Inflammatory macrophage (primary cell): Measurements from ENCODE around the gene VANGL1.

Source experiments
- DNase-seq, 2 donors: peaks; one replicate each; pipeline ENCODE4 v3.0.0-alpha.2; 2020 to 2022

VANGL1 gene

DNA sequence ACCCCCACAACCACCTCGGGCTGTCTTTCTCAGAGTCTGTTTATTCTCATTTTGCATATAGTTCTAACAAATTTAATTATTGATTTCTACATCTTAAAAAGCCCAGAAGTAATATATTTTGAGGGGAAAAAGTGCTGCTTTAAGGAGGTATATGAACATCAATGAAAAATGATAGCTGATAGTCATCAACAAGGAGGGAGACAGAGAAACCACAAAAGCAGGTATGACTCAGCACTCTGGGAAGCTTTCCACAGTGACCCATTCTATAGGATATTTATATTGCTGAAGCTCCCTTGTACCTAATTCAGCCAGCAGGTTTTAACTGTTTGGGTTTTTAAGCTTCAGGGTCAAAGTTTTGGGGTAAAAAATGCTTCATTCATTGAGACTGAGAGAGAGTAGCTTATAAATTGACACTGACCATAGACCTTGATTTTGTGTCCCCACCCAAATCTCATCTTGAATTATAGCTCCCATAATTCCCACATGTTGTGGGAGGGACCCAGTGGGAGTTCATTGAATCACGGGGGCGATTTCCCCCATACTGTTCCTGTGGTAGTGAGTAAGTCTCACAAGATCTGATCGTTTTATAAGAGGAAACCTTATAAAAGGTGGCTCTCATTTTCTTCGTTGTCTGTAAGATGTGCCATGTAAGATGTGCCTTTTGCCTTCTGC is 27.4 kb downstream of the VANGL1 start:
- no peak for DNase-seq

GRCh38 chr1:115669886-115670285 is 28.1 kb downstream of the VANGL1 start:
- no peak for DNase-seq

- DNase-seq = no peak
These were observed 28.9 kb downstream of the VANGL1 start for GRCh38 chr1:115670476-115671175.

GRCh38 chr1:115671176-115671934 is 29.6 kb downstream of the VANGL1 start:
- no peak for DNase-seq

DNA sequence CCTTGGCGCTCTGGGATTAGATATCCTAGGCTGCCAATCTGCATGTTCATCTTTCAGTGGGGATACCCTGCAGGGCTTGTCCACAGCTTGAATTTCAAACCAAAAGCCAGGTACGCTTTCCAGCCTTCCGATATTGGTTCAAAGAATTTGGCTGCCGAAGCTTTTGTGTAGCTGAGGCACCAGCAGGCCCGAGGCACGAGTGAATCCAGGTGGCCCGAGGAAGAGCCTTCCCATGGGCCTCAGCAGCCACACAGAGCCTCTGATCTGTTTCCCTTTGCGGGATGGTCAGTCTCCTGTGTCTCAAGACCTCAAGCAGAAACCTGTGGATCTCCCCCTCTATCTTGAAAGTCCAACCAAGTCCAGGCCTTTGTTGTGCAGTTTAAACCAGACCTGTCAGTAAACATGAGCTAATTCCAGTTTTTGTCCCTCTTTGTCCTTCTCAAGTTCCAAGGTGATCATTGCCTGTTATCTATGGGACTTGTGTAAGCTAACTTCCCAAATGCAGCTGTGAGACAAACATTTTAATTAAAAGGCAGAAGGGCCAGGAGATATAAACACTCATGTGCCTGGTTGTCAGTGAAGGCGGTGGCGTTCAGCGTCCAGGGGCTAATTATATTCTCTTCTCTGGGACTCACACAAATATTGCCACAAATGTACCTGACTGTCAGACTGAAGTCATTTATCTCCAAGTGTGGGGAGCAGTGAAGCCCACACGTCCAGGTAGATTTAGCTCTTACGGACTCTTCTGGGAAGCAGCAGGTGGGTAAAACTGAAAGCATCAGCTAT is 30.6 kb downstream of the VANGL1 start:
- no peak for DNase-seq

GRCh38 chr1:115676498-115677181 is 34.9 kb downstream of the VANGL1 start:
- no peak for DNase-seq

DNA sequence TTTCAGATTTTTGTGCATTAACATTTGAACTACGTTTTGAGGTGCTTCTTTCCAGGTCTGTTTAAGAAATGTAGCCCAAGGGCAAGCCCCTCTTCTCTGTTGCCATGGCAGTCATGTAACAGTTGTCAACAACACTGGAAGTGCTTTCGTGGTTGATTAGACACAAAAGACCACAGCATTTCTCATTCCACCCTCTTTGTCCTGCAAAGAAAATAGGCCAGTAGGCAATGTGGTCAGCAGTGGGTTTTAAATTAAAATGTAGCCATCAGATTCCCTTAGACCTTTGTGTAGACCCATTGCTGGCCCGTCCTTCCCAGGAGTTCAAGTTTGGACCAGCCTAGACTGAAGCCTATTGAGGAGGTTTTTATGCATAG is 35.4 kb downstream of the VANGL1 start:
- DNase-seq = no peak

- no peak for DNase-seq
These were observed 35.8 kb downstream of the VANGL1 start for GRCh38 chr1:115677565-115677964.

DNA sequence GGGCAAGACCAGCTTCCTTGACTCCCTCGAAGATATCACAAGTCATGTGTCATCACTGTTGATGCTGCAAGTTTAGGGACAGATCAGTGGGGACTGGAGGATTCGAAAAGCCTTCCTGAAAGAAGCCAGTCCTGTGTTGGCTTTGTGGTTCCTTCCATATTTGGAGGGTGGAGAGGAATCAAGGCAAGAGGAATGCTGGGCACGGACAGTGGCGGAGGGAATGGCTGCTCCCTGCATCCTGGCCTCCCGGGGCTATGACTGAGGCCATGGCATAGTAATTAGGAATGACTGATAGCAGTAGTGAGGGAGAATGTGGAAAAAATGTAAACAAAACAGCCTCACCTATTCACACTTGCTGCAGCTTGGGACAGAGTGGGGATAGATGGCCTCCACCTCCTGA is 36.4 kb downstream of the VANGL1 start:
- DNase-seq = no peak

DNA sequence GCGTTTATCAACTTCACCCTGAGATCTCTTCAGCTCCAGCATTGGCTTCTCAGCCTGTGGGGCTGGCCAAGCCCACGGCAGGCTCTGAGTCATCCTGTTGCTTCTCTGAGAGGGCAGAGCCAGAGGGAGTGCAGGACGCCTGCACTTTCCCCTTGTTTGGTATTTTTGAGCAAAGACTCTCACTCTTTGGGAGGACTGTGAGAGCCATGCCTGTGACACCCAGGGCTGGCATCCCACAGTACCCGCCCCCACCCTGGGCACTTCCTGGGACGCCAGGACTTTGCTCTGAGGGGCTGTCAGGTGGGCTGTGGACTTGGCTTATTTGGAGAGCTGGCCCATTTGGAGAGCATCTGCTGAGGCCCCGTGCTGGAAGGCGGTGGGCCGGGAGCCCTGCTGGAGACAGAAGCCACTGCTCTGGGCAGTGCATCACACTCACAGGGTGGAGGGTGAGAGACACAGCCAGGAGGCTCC is 37.4 kb downstream of the VANGL1 start:
- DNase-seq = no peak

GRCh38 chr1:115680730-115681111 is 39.0 kb downstream of the VANGL1 start:
- no peak for DNase-seq

- DNase-seq = no peak
These were observed 41.0 kb downstream of the VANGL1 start for GRCh38 chr1:115682792-115683191.

- DNase-seq = no peak
These were observed 43.4 kb downstream of the VANGL1 start for GRCh38 chr1:115685029-115685705.

DNA sequence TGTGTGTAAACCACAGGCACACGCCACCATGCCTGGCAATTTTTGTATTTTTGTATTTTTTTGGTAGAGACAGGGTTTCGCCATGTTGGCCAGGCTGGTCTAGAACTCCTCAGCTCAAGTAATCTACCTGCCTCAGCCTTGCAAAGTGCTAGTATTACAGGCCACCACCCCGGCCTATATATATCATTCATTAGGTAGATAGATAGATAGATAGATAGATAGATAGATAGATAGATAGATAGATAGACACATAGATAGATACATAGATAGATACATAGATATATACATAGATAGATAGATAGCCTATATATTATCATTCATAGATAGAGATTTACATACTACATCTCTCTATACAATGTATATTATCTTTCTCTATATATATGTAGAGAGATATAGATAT is 46.0 kb downstream of the VANGL1 start:
- no peak for DNase-seq

GRCh38 chr1:115690972-115691371 is 49.2 kb downstream of the VANGL1 start:
- no peak for DNase-seq

DNA sequence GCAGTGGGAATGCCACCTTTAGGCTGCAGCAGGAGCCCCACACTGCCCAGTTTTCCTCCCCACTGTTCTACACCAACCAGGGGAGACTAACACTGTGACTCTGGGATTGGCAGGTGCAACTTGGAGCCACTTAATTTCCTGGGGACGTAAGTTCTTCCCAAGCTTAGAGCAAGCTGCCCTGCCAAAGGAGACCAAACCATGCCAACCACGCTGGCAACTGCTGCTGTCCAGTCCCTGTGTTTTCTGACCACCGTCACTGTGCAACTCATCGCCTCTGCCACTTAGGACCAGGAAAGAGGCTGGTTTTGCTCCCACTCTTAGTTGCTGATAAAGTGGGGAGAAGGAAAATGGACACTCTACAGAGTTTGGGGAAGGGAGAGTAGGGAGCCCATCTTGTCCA is 50.5 kb downstream of the VANGL1 start:
- no peak for DNase-seq

DNA sequence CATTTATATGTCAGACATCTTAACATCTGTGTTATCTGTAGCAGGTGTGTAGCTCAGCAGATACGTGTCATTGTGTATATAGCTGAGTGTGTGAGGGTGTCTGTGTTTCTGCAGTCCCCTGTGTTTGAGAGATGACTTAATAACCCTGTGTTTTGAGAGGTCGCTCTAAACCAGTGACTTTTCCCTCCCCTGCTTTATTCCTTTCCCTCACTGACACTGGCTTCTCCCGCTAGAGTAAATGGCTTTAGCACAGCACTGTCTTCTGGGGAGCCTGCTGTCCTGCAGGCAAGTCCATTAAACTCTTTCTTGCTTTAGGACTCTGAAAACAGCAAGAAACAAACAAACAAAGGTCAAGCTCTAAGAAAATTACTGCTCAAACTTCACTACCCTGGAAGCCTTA is 53.0 kb downstream of the VANGL1 start:
- no peak for DNase-seq

DNA sequence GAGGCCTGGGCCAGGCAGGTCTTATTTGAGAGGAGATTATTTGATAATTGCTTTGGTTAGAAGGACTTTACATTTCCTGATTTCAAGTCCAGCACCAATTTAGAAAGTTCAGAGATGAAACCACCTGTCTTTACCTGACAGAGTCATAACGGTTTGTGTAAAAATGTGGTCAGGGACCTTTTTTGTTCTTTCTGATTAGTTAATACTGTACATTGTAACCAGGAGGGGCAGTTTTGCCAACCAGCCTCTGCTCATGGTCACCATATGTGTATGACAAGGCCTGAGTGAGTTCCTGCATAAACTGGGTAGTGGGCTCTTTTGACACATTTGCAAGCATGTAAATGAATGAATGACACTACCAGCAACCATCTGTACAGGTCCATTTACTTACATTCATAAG is 55.8 kb downstream of the VANGL1 start:
- no peak for DNase-seq

GRCh38 chr1:115701090-115701489 is 59.3 kb downstream of the VANGL1 start:
- DNase-seq = no peak

DNA sequence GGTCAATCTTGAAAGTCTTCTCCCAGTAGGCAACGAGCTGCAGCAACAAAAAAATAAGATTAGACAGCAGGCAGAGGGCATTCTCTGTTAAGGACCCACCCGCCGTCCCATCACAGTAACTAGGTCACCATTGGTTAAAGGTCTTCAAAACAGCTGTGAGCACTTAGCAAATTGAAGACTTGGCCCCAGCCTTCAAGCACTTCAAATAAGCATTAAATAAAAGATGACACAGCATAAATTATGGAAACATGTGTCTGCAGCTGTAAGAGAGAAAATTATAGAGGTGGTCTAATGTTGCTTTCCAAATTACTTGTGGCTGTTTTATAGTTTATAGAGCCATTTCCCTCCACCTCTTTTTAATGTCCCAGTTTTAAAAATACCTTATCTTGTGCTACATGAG is 61.2 kb downstream of the VANGL1 start:
- no peak for DNase-seq

DNA sequence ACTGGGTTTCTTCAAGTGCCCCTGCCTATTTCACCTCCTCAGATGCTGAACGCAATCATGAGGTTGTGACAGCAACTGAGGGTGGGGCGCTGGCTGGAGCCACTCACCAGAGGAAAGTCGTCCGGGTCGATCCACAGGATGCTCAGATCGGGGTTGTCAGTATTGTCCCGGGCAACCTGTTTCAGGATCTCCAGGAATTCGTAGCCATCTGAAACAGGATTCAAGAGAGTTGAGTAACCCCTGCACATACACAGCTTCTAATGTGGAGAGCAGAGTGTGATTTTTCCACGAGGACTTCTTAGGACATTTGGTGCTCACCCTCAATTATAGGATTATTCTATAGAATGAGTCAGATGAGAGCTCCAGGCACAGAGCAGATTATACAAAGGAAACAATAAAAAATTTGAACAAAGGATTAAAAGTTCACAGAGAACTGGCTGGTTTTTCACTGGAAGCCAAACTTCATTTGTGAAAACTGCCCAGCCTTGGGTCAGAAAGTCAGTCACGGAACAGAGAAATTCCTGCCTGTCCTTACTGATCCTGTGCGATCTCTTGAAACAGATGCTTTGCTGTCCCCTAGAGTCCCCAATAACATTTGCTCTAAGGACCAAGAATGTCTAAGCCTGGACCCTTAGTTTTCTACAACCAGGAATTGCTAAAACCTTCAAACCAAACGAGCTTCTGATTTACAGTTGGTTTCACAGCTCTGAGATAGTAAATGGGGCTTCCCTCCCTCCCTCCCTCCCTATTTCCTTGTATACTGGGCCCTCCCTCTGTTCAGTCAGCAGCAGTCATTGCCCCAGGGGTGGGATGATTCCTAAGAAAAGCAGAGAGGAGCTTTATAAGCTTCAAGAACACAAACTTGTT is 63.5 kb downstream of the VANGL1 start:
- no peak for DNase-seq
